Heart left ventricle (tissue), 16 donors: ENCODE measurements around the gene ROPN1L. TPM values are rescaled to one million over a fixed set of nuclear protein-coding genes. Genes with fewer than 3 reads are reported as not detected.

Source experiments
- ATAC-seq, 4 donors: fragments of 200-7000 bp; cut with Tn5 transposase; one replicate each; pipeline ENCODE4 v1.9.1; 2020 to 2022; ENCODE audit warnings: moderate library complexity in 4 of 4, mild to moderate bottlenecking in 3 of 4, moderate number of reproducible peaks in 1 of 4
- DNase-seq, 5 donors: peaks; one replicate each; pipeline ENCODE4 v3.0.0-alpha.2; 2020
- H3K27ac ChIP-seq, 12 donors: fragments of 200-600 bp; sonication (generic) in 4 of 12; one replicate each; pipeline versions ENCODE4 v1.5.0 to v1.8.0; 2016 to 2022; ENCODE audit warnings: mild to moderate bottlenecking in 2 of 12
- H3K27me3 ChIP-seq, 9 donors: fragments of 200-600 bp; sonication (generic) in 2 of 9; one replicate each; pipeline versions ENCODE4 v1.5.1 to v1.8.0; 2016 to 2022; ENCODE audit warnings: mild to moderate bottlenecking in 3 of 9
- H3K36me3 ChIP-seq, 9 donors: fragments of 200-600 bp; sonication (generic) in 2 of 9; one replicate each; pipeline versions ENCODE4 v1.5.0 to v1.8.0; 2018 to 2022; ENCODE audit warnings: mild to moderate bottlenecking in 2 of 9
- H3K4me1 ChIP-seq, 12 donors: fragments of 200-600 bp; sonication (generic) in 4 of 12; one replicate each; pipeline versions ENCODE4 v1.5.0 to v1.8.0; 2016 to 2022; ENCODE audit warnings: mild to moderate bottlenecking in 3 of 12
- H3K4me3 ChIP-seq, 12 donors: fragments of 200-600 bp; sonication (generic) in 4 of 12; one replicate each; pipeline versions ENCODE4 v1.5.0 to v1.8.0; 2017 to 2022; ENCODE audit warnings: mild to moderate bottlenecking in 9 of 12, moderate library complexity in 4 of 12
- H3K9me3 ChIP-seq, 12 donors: fragments of 200-600 bp; sonication (generic) in 4 of 12; one replicate each; pipeline versions ENCODE4 v1.5.0 to v1.8.0; 2016 to 2022; ENCODE audit warnings: mild to moderate bottlenecking in 1 of 12
- CTCF ChIP-seq, 12 donors: fragments of 200-600 bp; sonication (generic) in 4 of 12; IDR thresholded peaks; one replicate each; pipeline versions ENCODE4 v1.5.0 to v1.8.0; 2018 to 2022; ENCODE audit warnings: antibody characterized with exemption in 12 of 12, mild to moderate bottlenecking in 5 of 12
- POLR2A ChIP-seq, 2 donors: fragments of 450-650 bp; IDR thresholded peaks; one replicate each; pipeline ENCODE4 v1.6.1; 2017; ENCODE audit warnings: antibody characterized with exemption in 2 of 2, mild to moderate bottlenecking in 2 of 2, moderate library complexity in 2 of 2
- WGBS, 4 donors: extraction: QIAGEN DNeasy Blood & Tissue Kit in 2 of 4; methylation state at CpG; one replicate each; pipeline versions ENCODE4 v1.1.5 to v1.1.7; 2013 to 2018; 5-methylcytosine and 5-hydroxymethylcytosine counted together
- intact Hi-C, 10 donors: fragments of 100-400 bp; cut with DNase I; formaldehyde crosslinking; loops; one replicate each; pipeline versions ENCODE4 v1.11.1 to v1.14.2; 2022
- polyA plus RNA-seq, 2 donors: library from polyadenylated mRNA; stranded (reverse); fragments of 200-250 nt; gene quantifications; one replicate each; pipeline ENCODE4 v1.2.3, GENCODE V29; 2013
- total RNA-seq, 9 donors: library from RNA; depleted of rRNA in 2 of 9; stranded (reverse); fragments of >200 nt in 2 of 9; fragmentation: NEBNext Ultra II Directional in 3 of 9; extraction: Animal tissue kit (Norgen Biotek cat#: 25700) in 3 of 9; gene quantifications; one replicate each; pipeline versions ENCODE4 v1.1.0 to v1.2.4, GENCODE V29; 2016 to 2023
- donor health status: ischemic (EF 13 %, LVEDD 7.1; RV severe dilation, severe dysfunction).
- donor health status: healthy with polysubstance abuse.
- donor health status: DM: no; HTN: yes; CAD: no.
- donor health status: DM: no; HTN: no; CAD: no.
- donor health status: ischemic (EF 25% LVEDD 6.9; RV normal size, moderate dysfunction).
- donor health status: ischemic (EF 25% LVEDD 5.7; RV mildly dilated, moderate dysfunction).
- donor health status: healthy.
- donor health status: DM: yes; HTN: yes; CAD: no.
- donor health status: ischemic (EF 35%, LVEDD 5.7; RV mildly dilated, moderate dysfunction).
- donor health status: nonischemic (EF 11% LVEDD 7.7; RV severe dilation, severe dysfunction).
- donor health status: DM: yes; HTN: yes; CAD: no.
- donor health status: PGD.
- donor health status: ischemic (EF 29% LVEDD 5.4; RV normal size, mild dysfunction).
- donor health status: nonischemic (EF 23%, LVEDD 6.1; RV moderate dilation, normal function).

ROPN1L gene
- total and polyA plus RNA-seq, 11 donors, result 0.14 to 0.81 (median 0.46) TPM; not detected in 4

DNA sequence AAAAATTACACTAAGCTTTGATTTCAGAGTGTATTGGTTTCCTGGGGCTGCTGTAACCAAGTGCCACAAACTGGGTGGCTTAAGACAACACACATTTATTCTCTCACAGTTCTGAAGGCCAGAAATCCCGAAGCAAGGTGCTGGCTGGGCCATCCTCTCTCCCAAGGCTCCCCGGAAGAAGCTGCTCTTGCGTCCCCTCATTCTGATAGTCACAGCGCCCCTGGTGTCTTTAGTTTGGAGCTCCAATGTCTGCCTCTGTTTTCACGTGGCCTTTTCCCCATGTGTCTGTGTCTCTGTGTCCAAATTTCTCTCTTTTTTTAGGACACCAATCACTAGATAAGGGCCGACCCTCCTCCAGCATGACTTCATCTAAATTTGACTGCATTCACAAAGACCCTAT lies 56.7 kb downstream of the ROPN1L start:
- Histone ChIP-seq H3K4me1 (peaks cover 0 to 11% (median 0%) of the 10 kb centered on the region in 12 donors), H3K27ac (no peak overlapping the region), H3K4me3 (no peak overlapping the region), H3K9me3 (peaks cover 0 to 20% (median 5%) of the 10 kb centered on the region in 12 donors), H3K27me3 (no peaks in the 10 kb centered on the region), H3K36me3 (no peaks in the 10 kb centered on the region)
- intact Hi-C loops, result no loop called here
- TF ChIP-seq POLR2A (IDR thresholded peaks at IDR 0.05) (no peak), CTCF (IDR thresholded peaks at IDR 0.05) (no peak)
- ATAC-seq (no peak), DNase-seq (no peak)
- 70 to 78% (median 71%) methylated on average over 6 of the region's 6 CpGs for WGBS, 4 donors

- no peaks in the 10 kb centered on the region for H3K27me3 ChIP-seq
- TF ChIP-seq CTCF (IDR thresholded peaks at IDR 0.05) (no peak), POLR2A (IDR thresholded peaks at IDR 0.05) (no peak)
- WGBS, 4 donors, result 78 to 88% (median 82%) methylated on average over 9 of the region's 9 CpGs
- no peak overlapping the region for H3K27ac ChIP-seq
- peaks cover 0 to 14% (median 5%) of the 10 kb centered on the region in 12 donors for H3K9me3 ChIP-seq
- ATAC-seq (no peak), DNase-seq (no peak)
- intact Hi-C loops, result no loop called here
- peaks cover 0 to 18% (median 0%) of the 10 kb centered on the region in 12 donors for H3K4me1 ChIP-seq
- H3K4me3 ChIP-seq, result no peak overlapping the region
- no peaks in the 10 kb centered on the region for H3K36me3 ChIP-seq
Measured at GRCh38 chr5:10499066-10499465, 57.4 kb downstream of the ROPN1L start.

DNA sequence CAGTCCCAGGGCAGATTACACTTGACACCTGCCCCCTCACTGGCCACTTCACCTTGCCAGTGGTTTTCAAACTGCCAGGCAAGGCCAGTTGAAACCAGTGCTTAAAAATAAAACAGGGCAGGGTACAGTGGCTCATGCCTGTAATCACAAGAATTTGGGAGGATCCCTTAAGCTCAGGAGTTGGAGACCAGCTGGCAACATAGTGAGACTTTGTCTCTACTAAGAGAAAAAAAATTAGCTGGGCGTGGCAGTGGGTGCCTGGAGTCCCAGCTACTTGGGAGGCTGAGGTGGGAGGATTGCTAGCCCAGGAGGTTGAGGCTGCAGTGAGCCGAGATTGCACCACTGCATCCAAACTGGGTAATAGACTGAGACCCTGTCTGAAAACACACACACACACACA lies 58.1 kb downstream of the ROPN1L start:
- ATAC-seq (no peak), DNase-seq (no peak)
- Histone ChIP-seq H3K4me3 (no peak overlapping the region), H3K27ac (no peak overlapping the region), H3K4me1 (peaks cover 0 to 22% (median 0%) of the 10 kb centered on the region in 12 donors), H3K36me3 (no peaks in the 10 kb centered on the region), H3K27me3 (no peaks in the 10 kb centered on the region), H3K9me3 (peaks cover 0 to 7% (median 2%) of the 10 kb centered on the region in 12 donors)
- 71 to 97% (median 96%) methylated on average over 2 of the region's 2 CpGs for WGBS, 4 donors
- TF ChIP-seq POLR2A (IDR thresholded peaks at IDR 0.05) (no peak), CTCF (IDR thresholded peaks at IDR 0.05) (no peak)
- intact Hi-C loops, result no loop called here

DNA sequence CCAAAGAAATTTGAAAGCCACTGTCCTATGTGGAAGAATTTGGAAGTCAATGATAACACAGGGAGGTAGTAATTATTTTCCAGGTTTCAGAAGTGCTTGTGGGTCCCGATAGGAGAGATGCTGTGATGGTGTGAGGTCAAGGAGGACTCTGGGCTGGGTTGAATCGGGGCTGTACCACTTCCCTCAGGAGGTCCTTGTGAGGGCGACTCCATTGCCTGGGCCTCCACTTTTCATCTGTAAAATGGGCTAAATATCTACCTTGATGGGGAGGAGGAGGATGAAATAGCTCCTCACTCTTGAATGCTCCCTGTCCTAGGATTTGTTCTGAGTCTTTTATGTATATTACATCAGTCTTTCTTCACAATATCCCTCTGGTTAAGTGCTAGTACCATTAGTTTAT lies 59.0 kb downstream of the ROPN1L start:
- Histone ChIP-seq H3K27ac (no peak overlapping the region), H3K36me3 (no peaks in the 10 kb centered on the region), H3K27me3 (no peaks in the 10 kb centered on the region), H3K9me3 (no peaks in the 10 kb centered on the region), H3K4me3 (no peak overlapping the region), H3K4me1 (peaks cover 0 to 22% (median 0%) of the 10 kb centered on the region in 12 donors)
- TF ChIP-seq POLR2A (IDR thresholded peaks at IDR 0.05), result no peak
- TF ChIP-seq CTCF (IDR thresholded peaks at IDR 0.05), result no peak
- intact Hi-C loops, result no loop called here
- DNase-seq (no peak), ATAC-seq (no peak)
- 92 to 96% (median 95%) methylated on average over 3 of the region's 3 CpGs for WGBS, 4 donors
